GM10847 (cell line): ENCODE measurements around the gene FILIP1.

Experiments
- POLR2A ChIP-seq: IDR thresholded peaks from 2 replicates; pipeline ENCODE4 v1.6.1; 2011; ENCODE audit not compliant: insufficient read length; ENCODE audit errors: extremely low read depth

Gene FILIP1

DNA sequence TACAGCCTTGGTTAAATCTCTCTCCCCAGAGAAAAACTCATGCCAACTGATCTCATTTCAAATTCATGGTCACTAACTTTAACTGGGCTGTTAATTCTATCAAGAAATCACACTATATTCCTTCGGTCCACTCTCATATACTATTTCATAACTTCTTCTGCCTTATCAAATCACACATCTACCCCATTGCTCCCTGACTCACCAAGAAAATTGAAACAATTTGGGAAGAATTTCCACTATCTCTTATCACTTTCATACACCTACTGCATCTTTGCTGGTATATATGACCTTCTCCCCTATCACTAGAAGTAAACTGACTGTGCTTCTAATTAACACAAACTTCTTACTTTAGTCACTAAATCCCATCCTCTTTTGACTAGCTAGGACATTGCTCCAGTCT, 102.3 kb downstream of the FILIP1 start:
- TF ChIP-seq POLR2A = no peak

DNA sequence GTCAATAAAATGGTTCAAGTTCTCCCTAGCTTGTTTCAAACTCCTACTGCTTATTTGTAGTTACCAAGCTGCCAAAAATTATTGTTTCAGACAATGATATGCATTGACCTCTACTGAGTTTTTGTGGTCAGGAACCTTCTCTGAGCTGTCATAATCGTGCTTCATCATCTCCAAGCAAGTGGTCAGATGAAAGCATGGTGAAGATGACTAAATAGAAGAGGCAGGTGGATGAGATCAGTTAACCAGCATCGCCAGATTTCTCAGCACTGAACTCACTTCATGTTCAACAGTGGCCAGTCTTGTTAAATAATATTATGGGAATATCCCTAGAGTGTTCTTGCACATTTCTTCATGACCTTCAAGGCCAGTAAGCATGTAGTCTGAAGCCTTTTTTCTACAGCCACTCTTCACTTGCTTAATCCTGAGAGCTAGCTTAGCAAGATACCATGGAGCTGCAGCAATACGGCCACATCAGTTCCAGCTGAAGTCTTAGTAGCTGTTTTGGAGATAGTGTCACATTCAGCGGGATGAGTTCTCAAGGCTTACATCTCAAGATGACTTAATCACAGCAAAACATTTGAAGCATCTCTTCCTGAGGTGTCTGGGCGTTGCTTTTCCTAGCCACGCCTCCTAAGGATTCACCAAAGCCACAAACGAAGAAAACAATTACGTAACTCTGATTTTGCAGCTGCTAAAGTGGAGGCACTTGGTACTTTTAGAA, 107.4 kb downstream of the FILIP1 start:
- no peak for TF ChIP-seq POLR2A

DNA sequence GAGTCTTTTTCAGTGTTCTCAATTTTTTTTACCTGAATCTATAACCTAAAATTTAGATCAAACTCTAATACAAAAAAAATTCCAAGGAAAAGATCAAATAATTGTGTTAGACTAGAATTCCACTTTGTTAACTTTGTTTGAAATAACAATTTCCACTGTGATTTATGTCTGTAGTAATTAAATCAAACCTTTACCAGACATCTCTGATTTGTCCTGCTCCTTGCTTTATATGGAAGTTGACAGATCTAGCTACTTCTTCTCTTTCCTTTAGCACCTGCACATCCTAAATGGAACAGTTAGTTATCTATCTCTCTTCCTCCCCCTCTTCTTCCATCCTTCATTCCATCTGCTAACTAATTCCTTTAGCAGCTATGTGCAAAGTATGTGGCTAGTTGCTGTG, 109.5 kb downstream of the FILIP1 start:
- TF ChIP-seq POLR2A = no peak

DNA sequence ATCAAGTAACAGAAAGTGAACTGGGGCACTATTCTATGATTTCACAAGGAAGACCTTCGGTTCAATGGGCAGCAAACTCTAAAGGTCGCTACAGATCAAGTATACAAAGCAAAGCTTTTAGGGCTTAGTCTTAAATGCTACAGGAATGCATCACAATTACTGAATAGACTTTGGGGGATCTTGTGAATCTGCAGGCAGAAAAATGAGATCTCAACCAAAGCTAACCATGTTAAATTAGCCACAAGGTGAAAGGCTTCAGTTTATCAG, 111.0 kb downstream of the FILIP1 start:
- no peak for TF ChIP-seq POLR2A

DNA sequence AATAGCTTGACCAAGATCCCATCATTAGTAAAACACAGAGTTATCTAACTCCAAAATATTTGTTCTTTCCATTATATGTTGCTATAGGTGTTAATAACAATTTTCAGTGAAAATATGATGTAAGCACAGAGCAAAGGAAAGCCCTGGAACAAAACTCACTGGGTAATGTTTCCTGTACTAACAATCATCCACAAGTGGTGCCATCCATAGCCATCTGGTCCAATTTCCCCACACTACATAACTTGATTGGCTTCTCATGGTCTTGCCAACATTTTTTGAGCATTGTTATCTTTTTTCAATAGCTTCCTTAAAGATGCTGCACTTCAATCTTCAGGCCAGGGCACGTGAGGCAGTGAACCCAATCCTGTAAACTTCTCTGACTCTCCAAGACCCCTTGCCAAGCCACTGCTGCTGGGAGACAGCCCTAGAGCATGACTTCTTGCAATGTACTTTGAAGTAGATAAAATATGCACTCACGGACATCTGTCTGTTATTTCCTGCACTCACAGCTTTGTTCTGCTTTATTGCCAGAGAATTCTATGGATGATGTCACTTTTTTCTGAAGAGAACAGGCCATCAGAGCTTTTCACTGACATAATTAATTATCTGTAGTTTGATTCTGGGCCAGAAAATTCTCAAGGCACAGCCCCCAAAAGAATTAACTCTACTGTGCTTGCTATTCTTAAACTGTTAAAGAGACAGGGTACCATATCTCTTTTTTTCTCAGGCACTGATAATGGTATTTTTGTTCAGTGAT, 111.5 kb downstream of the FILIP1 start:
- TF ChIP-seq POLR2A = no peak

DNA sequence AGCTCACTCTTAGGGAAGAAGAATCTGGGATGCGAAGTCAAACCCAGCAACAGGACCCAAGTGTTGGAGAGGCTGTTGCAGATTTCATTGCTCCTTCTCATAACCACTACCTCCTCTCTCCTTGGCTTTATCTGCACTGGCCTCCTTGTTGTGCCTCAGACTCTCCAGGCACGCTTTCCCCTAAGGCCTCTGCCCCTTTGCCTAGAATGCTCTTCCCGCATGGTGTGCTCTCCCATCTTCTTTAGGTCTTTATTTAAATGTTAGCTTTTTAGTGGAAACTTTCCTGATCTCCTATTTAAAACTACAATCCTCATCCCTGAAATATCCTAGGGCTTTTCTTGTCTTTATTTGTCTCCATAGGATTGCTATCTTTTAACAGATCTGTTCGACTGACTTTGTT, 114.1 kb downstream of the FILIP1 start:
- TF ChIP-seq POLR2A = no peak

DNA sequence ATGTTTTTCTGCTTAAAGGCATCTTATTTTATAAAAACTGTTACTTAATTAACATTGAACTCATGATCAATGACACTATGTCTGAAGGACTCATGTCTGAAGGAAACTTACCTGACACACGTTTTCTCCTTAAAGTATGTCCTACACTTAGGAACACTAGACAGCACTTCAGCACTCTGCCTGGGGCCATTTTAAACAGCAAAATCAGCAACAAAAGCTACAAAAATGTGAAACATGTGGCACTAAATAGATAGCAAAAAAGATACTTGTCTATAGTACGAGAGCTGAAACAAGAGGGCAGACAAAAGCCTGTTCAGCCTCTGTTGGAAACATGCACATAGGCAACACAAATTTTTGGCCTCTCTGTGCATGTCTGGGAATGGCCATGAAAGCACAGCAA, 115.5 kb downstream of the FILIP1 start:
- TF ChIP-seq POLR2A = no peak

DNA sequence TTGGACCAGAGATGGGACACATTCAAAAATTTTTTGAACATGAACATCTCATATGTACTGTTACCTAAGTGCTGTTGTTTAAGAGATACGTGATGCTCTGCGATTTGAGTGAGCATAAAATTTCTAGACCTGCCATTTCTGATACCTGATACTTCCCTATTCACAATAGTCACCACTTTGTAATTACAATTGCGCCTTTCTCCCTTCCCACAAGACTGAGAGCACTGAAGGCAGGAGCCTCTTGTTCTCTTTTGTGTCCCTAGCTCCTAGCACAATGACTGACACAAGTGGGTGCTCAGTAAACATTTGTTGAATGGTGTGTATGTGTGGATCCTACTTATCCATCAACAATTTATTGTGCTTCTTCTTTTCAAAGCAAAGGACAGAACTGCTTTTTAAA, 116.2 kb downstream of the FILIP1 start:
- no peak for TF ChIP-seq POLR2A

DNA sequence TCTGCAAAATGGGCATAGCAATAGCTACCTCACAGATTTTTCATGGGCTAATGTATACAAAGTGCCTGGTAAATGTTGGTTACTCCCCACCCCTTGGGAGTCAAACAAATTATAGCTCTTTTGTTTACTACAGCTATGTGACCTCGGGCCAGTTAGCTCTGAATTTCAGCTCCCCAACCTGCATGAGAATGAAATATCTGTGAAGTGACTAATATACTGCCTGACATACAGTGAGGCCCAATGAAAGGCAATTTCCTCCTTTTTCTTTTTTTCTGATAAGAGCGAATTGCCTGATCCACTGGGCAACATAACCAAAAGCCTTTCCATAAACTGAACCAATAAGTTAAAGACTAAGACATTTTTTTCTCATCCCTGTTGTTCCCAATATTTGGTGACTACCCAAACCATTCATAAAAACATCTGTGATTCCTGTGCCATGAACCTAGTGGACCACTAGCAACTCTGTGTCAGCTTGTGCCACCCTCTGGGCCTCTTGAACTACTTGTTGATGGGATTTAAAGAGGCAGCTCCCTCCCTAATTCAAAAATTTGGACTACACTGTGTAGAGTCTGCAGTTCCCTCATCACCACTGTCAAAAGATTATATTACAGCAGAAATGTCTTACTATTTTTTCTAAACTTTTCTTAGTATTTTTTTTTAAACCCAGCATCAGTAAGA, 117.1 kb downstream of the FILIP1 start:
- TF ChIP-seq POLR2A = no peak

DNA sequence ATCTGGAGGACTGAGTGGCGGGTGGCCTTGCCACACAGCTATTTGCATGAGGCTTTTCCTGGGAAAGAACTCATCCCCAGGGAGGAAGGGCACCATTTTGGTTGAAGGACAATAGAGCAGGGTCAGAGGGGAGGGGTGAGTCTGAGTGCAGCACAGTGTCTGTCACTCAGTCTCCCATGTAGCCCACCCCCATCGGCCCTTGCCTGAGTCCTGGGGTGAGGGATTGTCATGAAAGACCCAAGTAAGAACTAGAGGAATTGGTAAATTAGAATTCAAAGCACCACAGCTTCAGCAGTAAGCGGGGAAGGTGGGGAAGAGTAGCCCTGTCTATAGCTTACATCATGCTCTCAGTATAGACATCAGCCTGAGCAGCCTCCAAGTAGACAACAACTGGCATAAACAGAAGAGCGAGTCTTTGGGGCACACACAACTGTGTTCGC, 118.6 kb downstream of the FILIP1 start:
- TF ChIP-seq POLR2A = no peak

DNA sequence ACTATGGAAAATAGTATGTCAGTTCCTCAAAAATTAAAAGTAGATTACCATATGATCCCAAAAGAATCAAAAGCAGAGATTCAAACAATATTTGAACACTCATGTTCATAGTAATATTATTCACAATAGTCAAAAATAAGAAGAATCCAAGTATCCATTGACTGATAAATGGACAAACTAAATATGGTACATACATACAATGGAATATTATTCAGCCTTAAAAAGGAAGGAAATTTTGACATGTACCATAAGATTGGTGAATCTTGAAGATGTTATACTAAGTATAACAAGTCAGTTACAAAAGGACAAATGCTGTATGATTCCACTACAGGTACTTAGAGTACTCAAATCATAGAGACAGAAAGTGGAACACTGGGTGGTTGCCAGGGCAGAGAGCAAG, 120.7 kb downstream of the FILIP1 start:
- no peak for TF ChIP-seq POLR2A

DNA sequence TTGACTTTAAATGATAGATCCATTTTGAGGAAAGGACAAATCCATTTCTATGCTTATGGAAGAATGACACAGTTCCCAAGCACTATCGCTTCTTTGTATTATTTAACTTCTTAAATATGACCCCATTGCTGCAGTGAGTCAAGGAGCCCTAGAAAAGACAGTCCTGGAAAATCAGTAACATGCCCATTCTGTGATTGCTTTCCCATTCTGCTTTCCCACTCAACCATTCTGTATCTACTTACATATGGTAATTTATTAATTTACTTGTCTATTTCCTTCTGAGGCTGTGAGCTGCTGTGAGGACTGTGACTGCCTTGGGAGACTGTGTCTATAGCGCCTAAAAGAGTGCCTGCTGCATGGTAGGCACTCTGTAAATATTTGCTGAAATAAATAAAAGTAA, 123.6 kb downstream of the FILIP1 start:
- no peak for TF ChIP-seq POLR2A

DNA sequence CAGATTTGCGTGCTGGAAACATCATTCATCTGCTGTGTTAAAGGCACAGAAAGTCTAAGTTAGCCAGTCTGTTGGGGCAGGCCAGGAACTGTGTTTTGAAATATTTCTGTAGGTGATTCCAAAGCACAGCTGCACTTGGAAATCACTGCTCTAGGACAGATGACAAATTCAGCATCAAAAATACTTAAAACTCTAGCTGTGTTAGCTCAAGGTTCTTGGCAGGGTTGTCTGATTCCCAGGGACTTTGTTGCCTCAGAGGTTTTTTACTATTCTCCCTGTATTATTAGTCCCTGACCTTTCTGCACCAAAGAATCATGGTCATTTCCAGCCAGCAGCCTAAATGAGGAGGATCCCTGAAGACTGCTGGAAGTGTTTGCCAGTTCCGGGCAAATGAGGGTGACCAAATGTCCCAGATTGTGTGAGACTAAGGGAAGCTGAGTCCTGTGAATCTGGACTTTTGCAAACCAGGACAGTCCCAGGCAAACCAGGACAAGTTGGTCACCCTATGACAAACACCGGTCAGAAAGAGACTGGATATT, 124.7 kb downstream of the FILIP1 start:
- TF ChIP-seq POLR2A = no peak

DNA sequence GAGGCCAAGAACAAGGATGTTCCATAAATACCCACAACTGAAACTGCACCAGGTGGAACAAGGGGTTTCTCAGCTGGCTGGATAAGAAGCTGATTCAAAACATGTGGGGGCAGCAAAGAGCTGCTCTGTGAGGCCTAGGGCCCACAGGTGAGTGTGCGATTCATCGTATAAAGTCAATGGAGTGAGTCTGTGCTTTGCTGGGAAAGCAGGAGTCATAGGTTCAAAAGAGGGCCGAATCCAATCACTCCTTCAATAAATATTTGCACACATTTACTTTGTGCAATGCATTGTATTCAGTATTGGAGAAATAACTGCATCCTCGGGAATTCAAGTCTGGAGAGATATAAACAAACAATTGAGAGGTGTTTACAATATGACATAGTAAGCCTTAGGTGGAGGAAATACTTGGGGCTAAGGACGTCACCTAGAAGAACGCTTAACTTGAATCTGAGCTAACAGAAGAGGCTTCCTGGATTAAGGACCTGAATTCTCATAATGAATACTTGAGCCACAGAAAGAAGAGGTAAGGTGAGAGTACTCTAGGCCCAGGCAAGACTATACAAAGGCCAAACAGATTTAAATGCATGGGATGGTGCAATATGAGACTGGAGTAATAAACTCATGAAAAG, 125.3 kb downstream of the FILIP1 start:
- TF ChIP-seq POLR2A = no peak

DNA sequence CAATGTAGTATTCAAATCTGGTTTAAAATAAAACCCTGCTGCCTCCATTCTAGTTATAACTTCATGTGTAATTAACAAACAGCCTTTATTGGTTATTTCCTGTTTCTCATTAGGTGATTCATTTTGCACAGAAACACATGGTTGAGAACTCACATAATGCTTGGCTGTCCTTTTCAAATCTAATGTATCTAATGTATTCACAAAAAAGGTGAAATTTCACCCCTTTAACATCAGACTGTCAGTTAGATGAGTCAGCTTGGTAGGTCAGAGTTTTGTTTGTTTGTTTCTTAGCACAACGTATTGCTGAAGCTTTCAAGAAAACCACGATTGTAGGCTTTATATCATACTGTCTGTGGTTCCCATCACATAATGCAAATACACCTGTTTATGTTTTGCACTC, 130.3 kb downstream of the FILIP1 start:
- no peak for TF ChIP-seq POLR2A

DNA sequence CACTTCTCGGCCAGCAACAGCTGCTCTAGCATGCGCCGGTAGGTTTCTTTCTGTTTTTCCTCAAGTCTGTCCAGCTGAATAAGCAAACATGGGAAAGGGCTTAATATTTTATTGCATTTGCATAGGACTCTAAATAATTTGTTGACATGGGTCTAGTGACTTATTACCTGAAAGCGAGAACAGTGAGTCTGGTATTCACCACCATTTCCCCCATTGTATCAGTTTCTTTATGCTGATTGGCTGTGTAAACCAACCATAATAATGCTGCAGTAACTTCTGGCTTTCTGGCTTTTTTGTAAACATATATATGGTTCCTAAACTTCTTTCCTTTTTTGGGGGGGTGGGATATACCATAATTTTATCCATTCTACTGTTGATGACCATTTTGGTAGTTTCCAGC, 140.0 kb downstream of the FILIP1 start:
- TF ChIP-seq POLR2A = no peak
